ENCODE measurements around the gene FBXL2.

FBXL2 gene

GRCh38 chr3:33430571-33430970 lies 153.3 kb downstream of the FBXL2 start:
- no peak for DNase-seq

GRCh38 chr3:33433843-33434242 lies 156.6 kb downstream of the FBXL2 start:
- no peak for DNase-seq

Data from CD4-positive, alpha-beta T cell treated with Interferon gamma for 1 hour (primary cell).